Measurements from ENCODE around the gene NUP188. TPM values are rescaled to one million over a fixed set of nuclear protein-coding genes. Genes with fewer than 3 reads are reported as not detected.

Gene NUP188
- total RNA-seq, 4 donors from 2014 or later, result 21.1 to 62.9 (median 28.6) TPM

- TF ChIP-seq CTCF (IDR thresholded peaks at IDR 0.05; ENCODE audit: low read depth), result no peak
Measured at GRCh38 chr9:129036923-129037766, 89.6 kb downstream of the NUP188 start.

DNA sequence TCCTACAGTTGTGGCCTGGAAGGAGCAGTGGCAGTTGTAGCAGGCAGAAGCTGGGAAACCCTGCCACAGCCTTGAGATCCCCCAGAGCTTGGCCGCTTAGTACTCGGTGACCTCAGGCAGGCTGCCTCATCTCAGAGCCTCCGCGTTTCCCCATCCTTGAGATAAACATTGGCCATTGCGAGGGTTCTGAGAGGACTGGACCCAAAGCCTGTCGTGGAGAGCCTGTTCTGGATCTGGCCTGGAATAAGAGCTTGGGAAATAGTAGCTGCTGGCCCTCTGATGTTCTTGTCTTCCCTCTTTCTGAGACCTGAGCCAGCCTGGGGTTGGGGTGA lies 90.2 kb downstream of the NUP188 start:
- no peak for TF ChIP-seq CTCF (IDR thresholded peaks at IDR 0.05; ENCODE audit: low read depth)

DNA sequence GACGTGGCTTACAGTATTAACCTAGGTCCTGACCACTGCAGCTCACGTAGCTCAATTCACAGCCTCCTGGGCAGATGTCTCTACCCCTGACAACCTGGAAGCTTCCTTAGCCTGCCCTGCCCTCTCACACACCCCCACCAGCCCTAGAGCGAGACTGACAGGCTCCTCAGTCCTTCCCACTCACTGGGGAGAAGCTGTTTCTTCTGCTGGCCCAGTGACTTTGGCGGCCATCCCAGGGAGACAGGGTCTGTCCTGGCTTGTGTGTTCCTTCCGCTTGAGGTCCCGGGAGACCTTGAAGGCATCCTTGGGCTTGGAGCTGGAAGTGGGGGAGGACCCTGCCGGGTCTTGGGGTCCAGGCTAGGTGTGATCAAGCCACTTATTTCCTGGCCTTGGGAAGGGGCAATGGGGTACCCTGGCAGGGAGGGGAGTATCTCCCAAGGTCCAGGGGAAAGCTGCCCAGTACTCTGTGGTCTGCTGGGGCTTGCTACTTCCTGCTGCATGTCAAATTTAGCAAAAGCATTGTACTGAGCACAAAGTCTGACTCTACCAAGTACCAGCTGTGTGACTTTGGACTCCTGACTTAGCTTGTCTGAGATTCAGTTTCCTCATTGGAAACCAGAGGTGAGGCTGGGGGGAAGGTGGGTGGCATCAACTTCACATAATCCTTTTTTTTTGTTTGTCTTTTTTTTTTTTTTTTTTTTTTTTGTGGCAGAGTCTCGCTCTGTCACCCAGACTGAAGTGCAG lies 90.8 kb downstream of the NUP188 start:
- TF ChIP-seq CTCF (IDR thresholded peaks at IDR 0.05; ENCODE audit: low read depth), result no peak

- TF ChIP-seq CTCF (IDR thresholded peaks at IDR 0.05; ENCODE audit: low read depth), result no peak
Measured at GRCh38 chr9:129040113-129040643, 92.7 kb downstream of the NUP188 start.

- TF ChIP-seq CTCF (IDR thresholded peaks at IDR 0.05; ENCODE audit: low read depth), result no peak
Measured at GRCh38 chr9:129042016-129042415, 94.5 kb downstream of the NUP188 start.

DNA sequence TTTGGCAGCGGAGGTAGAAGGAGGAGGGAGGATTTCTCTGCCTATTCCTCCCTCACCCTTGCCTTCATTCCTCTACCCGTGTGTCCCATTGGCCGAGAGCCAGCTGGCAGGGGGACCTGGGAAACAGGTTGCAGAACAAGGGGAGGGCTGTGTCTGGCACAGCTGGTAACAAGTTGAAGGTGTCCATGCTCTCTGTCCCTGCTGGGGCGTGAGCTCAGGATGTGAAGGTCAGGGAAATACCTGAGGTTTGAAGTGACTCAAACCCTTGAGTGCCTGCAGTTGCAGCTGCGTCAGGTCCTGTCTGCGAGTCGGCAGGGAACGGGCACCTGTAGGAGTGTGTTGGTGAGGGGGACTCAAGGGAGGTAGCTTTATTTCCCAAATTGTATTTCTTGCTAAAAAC lies 105.1 kb downstream of the NUP188 start:
- TF ChIP-seq CTCF (IDR thresholded peaks at IDR 0.05; ENCODE audit: low read depth), result no peak

- no peak for TF ChIP-seq CTCF (IDR thresholded peaks at IDR 0.05; ENCODE audit: low read depth)
Measured at GRCh38 chr9:129053020-129053419, 105.5 kb downstream of the NUP188 start.

All from subcutaneous adipose tissue (tissue), 4 donors.